GM19395 (cell line): Measurements from ENCODE around the gene TMEM235.

ENCODE experiments used
- ATAC-seq: cut with Tn5 transposase; IDR thresholded peaks from one replicate; pipeline ENCODE4 v1.9.1; 2021; ENCODE audit warnings: mild to moderate bottlenecking, moderate library complexity; ENCODE audit not compliant: unreplicated experiment

Gene TMEM235

GRCh38 chr17:78236362-78237127 is 5.1 kb downstream of the TMEM235 start:
- ATAC-seq = no peak

DNA sequence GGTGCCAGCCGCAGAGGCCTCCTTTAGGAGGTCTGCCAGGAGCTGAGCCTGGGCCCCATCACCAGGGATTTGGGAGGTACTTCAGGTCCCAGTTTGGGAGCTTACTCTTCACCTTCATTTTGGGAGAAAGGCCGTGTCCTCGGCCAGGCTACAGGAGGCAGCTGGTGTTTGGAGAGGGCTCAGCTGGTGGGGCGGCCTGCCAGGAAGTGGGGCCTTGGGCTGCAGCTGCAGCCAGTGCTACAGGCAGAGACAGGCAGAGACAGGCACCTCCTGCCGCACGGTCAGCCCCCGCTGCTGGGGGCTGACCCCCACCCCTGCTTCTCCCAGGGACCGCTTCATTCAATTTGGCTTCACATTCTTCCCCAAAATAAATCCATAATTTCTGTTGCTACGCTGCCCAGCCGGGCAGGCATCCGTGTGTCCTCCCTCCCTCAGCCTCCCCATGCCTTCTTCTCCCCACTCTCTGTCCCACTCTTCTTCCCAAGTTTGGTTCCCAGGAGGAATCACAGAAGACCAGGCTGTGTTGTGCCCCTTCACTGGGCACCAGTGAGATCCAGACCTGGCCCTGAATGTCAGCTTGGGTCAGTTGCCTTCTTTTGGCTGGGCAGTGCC is 6.1 kb downstream of the TMEM235 start:
- ATAC-seq = no peak

DNA sequence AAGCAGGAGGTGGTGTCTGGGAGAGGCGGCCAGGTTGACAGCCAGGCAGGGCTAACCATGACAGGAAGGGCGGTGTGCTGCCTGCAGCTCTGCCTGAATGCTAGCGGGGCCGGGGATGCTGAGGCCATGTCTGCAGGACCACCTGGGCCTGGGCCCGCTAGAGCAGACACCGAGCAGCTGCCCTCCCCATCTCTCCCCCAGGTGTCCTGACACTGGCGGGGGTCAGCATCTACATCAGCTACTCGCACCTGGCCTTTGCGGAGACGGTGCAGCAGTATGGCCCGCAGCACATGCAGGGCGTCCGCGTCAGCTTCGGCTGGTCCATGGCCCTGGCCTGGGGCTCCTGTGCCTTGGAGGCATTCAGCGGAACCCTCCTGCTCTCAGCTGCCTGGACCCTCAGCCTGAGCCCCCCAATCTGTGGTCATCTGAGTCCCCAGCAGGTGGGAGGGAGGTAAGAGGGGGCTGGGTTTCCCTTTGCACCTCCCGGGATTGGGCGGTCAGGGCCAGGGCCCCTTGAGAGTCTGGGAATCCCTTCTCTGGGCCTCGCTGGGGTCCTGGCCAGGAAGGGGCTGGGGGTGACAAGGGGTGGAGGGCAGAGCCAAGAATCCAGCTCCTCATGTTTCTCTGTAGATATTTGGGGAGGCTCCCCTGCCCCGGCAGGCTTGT is 7.5 kb downstream of the TMEM235 start:
- no peak for ATAC-seq

DNA sequence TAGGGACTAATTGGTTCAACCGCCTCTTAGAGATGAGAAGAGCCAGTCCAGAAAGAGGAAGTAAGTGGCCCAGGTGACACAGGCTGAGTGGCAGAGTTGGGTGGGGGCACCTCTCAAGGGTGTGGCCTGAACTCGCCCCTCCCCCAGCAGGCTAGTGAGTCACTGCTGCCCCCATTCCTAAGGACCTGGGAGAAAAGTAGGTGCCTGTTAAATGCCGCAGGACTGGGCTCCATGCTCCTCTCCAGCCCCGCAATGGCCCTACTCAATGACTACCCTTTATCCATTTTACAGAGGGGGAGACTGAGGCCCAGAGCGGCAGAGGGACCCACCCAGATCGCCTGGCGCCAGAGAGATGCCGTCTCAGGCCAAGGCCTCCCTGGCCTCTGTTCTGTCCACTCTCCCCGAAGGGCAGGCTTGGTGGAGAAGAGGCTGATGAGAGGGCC is 8.1 kb downstream of the TMEM235 start:
- no peak for ATAC-seq

DNA sequence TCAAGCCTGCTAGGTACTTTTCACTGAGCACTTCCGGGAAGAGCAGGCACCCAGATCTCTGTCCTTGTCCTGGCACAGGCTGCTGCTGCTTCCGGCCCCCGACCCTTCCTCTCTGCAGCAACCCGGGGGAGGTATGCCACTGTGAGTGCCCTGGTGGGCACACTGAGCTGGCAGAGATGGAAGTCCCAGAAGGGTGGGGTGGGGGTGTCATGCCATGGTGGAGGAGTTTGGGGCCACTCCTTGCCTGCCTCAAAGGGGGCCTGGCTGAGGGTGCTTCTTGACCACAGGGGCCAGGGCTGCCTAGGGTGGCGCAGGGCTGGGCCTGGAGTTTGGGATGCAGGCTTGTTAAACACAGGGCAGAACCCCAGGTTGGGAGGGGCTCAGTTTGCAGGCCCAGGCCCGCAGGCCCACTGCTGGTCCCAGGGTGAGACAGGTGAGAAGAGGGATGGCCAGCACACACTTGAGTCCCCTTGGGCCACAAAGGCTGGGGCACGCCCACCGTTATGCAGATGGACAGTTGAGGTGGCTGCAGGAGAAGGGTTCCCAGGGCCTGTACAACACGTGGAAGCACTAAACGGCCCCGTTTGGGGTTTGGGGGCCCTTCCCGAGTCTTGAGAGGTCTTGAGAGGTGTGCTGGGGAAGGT is 8.7 kb downstream of the TMEM235 start:
- ATAC-seq = no peak

DNA sequence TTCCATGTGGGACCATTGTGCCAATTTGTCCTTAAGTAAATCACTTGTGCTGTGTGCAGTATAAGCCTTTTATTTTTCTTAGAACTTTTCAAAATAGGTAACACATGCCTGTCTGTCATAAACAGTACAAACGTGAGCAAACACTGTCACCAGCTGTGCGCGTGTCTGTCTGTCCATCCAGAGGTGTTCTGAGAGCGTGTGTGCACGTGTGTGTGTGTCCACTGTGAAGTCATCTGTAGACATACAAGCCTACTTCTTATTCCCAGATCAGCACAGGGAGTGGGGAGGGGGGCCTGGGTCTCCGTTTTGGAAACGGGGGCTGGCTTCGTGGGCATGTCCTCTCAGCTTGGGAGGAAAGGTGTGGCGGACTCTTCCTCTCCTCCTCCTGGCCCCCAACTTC is 9.4 kb downstream of the TMEM235 start:
- no peak for ATAC-seq

DNA sequence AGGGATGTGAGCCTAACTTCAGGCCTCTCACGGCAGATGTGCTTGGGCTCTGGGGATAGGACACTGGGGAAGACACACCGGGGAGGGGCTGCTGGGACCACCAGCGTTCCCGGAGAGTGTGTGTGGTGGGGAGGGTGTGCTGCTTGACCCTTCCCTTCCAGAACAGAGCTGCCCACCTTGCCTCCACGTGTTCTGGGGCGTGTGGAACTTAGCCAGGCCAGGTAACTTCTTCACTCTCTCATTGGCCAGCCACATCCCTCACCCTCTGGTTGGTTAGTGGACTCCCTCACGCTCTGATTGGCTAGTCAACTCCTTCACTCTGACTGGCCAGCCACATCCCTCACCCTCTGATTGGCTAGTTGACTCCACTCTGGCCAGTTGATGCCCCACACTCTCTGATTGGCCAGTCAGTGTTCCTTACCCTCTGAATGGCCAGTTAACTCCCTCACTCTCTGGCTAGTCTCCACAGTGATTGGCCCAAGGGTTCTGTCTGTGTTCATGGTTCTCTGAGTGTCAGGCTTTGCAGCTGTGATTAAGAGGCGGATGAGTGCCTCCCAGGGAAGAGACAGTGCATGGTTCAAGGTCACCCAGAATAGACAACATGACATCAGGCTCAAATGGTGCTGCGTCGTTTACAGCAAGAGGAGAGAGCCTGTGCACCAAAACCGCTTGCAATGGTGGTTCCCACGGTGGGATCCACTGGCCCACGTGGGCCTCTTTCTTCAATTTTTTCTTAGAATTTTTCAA is 10.0 kb downstream of the TMEM235 start:
- no peak for ATAC-seq

DNA sequence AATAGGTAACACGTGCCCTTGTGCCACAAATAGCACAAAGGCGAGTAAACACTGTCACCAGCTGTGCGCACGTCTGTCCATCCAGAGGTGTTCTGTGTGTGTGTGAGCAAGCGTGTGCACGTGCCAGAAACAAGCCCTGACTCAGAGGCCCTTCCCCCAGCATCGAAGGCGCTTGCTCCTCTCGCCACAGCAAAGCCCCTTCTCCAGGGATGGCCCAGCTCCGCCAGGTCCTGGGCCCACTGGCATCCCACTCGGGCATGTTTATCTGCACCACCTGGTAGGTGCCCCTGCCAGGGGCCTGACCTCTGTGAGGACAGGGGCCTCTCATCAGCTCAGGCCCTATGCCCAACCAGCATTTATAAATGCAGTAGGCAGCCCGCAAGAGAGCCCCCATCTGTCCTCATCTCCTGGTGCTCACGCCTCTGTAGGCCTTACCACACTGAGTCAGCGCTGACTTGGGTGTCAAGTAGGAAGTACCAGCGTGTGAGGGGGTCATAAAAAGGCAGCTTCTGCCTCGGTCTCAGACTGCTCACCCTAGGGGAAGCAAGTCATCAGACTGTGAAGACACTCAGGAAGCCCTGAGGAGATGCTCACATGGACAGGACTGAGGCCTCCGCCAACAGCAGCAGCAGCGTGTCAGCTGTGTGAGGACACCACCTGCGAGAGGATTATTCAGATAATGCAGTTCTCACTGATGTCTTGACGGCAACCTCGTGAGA is 10.8 kb downstream of the TMEM235 start:
- no peak for ATAC-seq

GRCh38 chr17:78247304-78247703 is 15.9 kb downstream of the TMEM235 start:
- no peak for ATAC-seq

DNA sequence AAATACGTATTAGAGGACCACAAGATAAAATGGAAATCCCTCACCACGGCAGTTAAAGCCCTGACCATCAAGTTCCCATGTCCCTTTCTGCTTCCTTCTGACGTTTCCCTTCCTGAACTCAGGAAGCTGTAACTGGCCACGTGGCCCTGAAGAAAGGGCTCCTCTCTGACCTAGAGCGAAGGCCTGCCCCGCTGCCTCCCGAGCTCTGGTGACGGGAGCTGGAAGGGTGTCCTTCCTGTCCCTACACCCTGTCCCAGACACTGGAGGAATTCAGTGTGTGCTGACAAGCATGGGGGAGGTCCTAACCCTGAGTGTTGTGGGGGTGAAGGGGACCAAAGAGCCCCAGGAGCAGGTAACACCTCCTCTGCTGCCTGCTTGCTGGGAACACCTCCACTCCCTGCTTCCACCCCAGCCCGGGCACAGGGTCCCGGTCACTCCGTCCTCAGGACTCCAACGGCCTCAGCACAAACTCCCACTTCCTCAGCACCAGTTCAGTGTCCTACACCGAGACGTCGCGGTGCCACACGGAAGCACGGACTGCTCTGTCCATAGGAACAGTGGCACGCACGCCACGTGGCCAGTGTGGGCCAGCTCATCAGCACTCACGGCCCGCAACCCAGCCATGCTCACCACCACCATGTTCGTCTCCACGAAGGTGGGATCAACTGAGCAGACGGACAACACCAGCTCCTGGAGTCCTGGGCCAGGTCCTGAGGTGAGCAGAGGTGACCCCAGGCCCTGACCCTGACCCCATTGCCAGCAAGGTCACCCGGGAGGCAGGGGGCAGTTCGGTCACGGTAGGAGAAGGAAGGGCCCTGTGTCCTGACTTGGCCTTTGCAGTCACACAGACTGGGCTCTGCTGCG is 16.9 kb downstream of the TMEM235 start:
- ATAC-seq = no peak

- ATAC-seq = no peak
These were observed 17.8 kb downstream of the TMEM235 start for GRCh38 chr17:78249074-78249817.

GRCh38 chr17:78249818-78250806 is 18.7 kb downstream of the TMEM235 start:
- ATAC-seq = no peak

DNA sequence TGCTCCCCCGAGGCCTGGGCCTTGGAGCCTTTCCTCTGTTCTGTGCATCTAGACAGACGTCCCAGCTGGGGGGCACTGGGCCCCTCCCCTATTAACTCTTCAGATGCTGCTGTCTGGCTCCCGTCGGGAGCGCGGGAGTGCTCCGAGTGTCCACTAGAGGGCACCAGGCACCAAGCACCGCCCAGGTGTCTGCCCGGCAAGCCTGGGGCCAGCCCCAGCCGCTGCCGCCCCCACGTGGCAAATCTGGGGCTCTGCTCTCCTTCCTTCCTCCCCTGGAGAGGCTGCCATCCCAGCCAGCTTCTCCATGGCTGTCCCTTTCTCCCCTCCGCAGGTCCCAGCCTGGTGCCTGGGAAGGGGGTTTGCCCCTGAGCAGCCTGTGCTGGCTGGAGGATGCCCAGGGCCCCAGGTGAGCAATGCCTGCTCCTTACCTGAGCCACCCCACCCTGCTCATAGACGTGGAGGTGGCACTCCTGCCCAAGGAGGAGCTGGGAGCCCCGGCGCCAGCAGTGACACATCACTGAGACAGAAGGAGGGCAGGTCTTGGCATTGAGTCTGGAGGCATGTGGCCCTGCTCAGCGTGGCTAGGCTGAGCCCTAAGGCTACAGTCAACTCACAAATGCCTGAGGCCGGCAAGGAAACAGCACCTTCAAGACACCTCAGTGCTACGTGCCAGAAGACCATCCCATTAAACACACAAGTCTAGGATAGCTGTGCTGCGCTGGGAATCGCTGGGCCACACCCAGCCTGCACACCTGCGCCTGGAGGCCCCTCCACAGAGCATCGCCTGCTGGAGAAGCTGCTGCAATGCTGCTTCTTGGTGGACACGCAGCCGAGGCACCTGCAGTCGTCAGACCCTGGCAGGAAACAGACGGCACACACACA is 19.7 kb downstream of the TMEM235 start:
- no peak for ATAC-seq

DNA sequence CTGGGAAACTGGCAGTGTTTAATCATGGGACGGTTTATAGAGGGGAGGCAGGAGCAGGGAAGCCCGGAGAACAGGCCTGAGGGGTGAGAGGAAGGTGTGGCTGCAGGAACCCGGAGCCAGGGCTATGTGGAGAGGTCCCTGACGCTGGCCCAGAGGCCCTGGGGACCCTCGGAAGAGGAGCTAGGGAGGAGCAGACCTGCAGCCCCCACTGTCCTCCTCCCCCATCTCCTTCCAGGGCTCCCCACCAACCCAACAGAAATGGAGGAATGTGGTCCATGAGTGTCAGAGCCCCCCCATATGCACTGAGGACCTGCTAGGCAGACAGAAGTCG is 20.3 kb downstream of the TMEM235 start:
- ATAC-seq = no peak

- no peak for ATAC-seq
These were observed 20.7 kb downstream of the TMEM235 start for GRCh38 chr17:78252111-78252634.
